HCT116 (cell line): Measurements from ENCODE around the gene FAF2. TPM values are rescaled to one million over a fixed set of nuclear protein-coding genes. Genes with fewer than 3 reads are reported as not detected.
A peak's percentile ranks its signal among the peaks of the same experiment; 100 is the strongest.

Experiments
- ATAC-seq: fragments of 200-7000 bp; cut with Tn5 transposase; 2 replicates; pipeline ENCODE4 v1.9.1; 2020; ENCODE audit warnings: mild to moderate bottlenecking, moderate library complexity
- BruUV-seq: library from RNA; stranded (reverse); fragments of 400-500 nt; replicated peaks from 2 replicates; lab custom pipeline; 2021; lab: Mats Ljungman, UMichigan
- CTCF ChIA-PET: fragments of 300-600 bp; sonication (Branson Sonifier 250); formaldehyde crosslinking; loops from one replicate; lab custom pipeline; 2021; ENCODE audit warnings: antibody characterized with exemption; lab: Charles Lee
- POLR2A ChIA-PET: fragments of 300-600, 350-600 bp; sonication (Branson Sonifier 250); formaldehyde crosslinking; loops from one replicate; lab custom pipeline; 2021; ENCODE audit warnings: antibody characterized with exemption; lab: Charles Lee
- RAD21 ChIA-PET, 2 experiments: fragments of 300-600 bp; sonication (Branson Sonifier 250); formaldehyde crosslinking; loops; one replicate each; lab custom pipeline; 2023; ENCODE audit warnings: low total read pairs in 2 of 2; ENCODE audit not compliant: uncharacterized antibody in 2 of 2, unreplicated experiment in 2 of 2, low non-redundant PET in 1 of 2; lab: Charles Lee
- DNase-seq: peaks from one replicate; pipeline ENCODE4 v3.0.0-alpha.2; 2010; ENCODE audit warnings: low read depth, low spot score
- H2AFZ ChIP-seq: fragments of 200-600 bp; shearing (Covaris generic), sonication (generic); 2 replicates; pipeline ENCODE4 v1.6.1; 2017; ENCODE audit warnings: low read depth, mixed run types, mixed read lengths, antibody characterized with exemption, low read length; ENCODE audit not compliant: poor library complexity, severe bottlenecking
- H3K27ac ChIP-seq: 2 replicates; pipeline ENCODE4 v1.5.1; 2012; ENCODE audit warnings: low read depth, low read length
- H3K27me3 ChIP-seq: fragments of 200-600 bp; sonication (generic); 2 replicates; pipeline ENCODE4 v1.6.1; 2016; ENCODE audit warnings: mixed run types, low read length, mixed read lengths; ENCODE audit not compliant: insufficient read depth
- H3K36me3 ChIP-seq, 2 experiments: fragments of 200-500 bp in 1 of 2; fragments of 200-600 bp in 1 of 2; sonication (Bioruptor generic) in 1 of 2; sonication (generic) in 1 of 2; 2 replicates each; pipeline versions ENCODE4 v1.5.1 to v1.6.1; 2014 to 2016; ENCODE audit warnings: low read length in 2 of 2, inconsistent platforms in 1 of 2, mixed read lengths in 1 of 2, mixed run types in 1 of 2; ENCODE audit not compliant: insufficient read depth in 2 of 2, control insufficient read depth in 1 of 2
- H3K4me1 ChIP-seq, 2 experiments: fragments of 200-600 bp in 1 of 2; sonication (generic) in 1 of 2; 2 replicates each; pipeline versions ENCODE4 v1.5.1 to v1.6.1; 2012 to 2017; ENCODE audit warnings: low read length in 2 of 2, inconsistent platforms in 1 of 2, mild to moderate bottlenecking in 1 of 2, mixed read lengths in 1 of 2, mixed run types in 1 of 2, moderate library complexity in 1 of 2; ENCODE audit not compliant: insufficient read depth in 2 of 2, control insufficient read depth in 1 of 2
- H3K4me2 ChIP-seq: fragments of 200-600 bp; sonication (generic); 2 replicates; pipeline ENCODE4 v1.6.1; 2017; ENCODE audit warnings: mixed run types, low read length, mixed read lengths
- H3K4me3 ChIP-seq, 2 experiments: fragments of 200-600 bp in 1 of 2; sonication (generic) in 1 of 2; replicated peaks in 1 of 2; 2 replicates each; pipeline ENCODE4 v1.5.1; 2011 to 2016; ENCODE audit warnings: low read length in 2 of 2, control low read depth in 1 of 2, low read depth in 1 of 2, mild to moderate bottlenecking in 1 of 2, mixed read lengths in 1 of 2, mixed run types in 1 of 2
- H3K79me2 ChIP-seq: fragments of 200-600 bp; sonication (generic); 2 replicates; pipeline ENCODE4 v1.6.1; 2017; ENCODE audit warnings: mild to moderate bottlenecking, mixed run types, low read length, moderate library complexity, mixed read lengths; ENCODE audit not compliant: insufficient read depth
- H3K9ac ChIP-seq: fragments of 200-600 bp; sonication (generic); 2 replicates; pipeline ENCODE4 v1.6.1; 2016; ENCODE audit warnings: low read length, mixed read lengths
- H3K9me2 ChIP-seq: fragments of 200-600 bp; sonication (generic), shearing (Covaris generic); 2 replicates; pipeline ENCODE4 v1.6.1; 2017; ENCODE audit warnings: mixed run types, mild to moderate bottlenecking, moderate library complexity; ENCODE audit not compliant: insufficient read depth
- H3K9me3 ChIP-seq, 2 experiments: fragments of 200-500 bp in 1 of 2; fragments of 200-600 bp in 1 of 2; sonication (Bioruptor generic) in 1 of 2; sonication (generic) in 1 of 2; 2 replicates each; pipeline ENCODE4 v1.6.1; 2014 to 2017; ENCODE audit warnings: low read length in 2 of 2, mixed read lengths in 2 of 2, inconsistent platforms in 1 of 2, low read depth in 1 of 2, mild to moderate bottlenecking in 1 of 2, mixed run types in 1 of 2, moderate library complexity in 1 of 2; ENCODE audit not compliant: control insufficient read depth in 1 of 2, insufficient read depth in 1 of 2
- H4K20me1 ChIP-seq: fragments of 200-600 bp; sonication (generic), shearing (Covaris generic); 2 replicates; pipeline ENCODE4 v1.6.1; 2017; ENCODE audit warnings: mixed run types, mild to moderate bottlenecking, moderate library complexity; ENCODE audit not compliant: insufficient read depth
- CTCF ChIP-seq, 3 experiments: fragments of 200-600 bp in 1 of 3; sonication (generic) in 1 of 3; IDR thresholded peaks in 2 of 3; conservative IDR thresholded peaks in 1 of 3; 2 replicates each; pipeline ENCODE4 v1.5.1; 2012 to 2017; ENCODE audit warnings: low read depth in 2 of 3, low read length in 2 of 3, antibody characterized with exemption in 1 of 3, borderline replicate concordance in 1 of 3, control low read depth in 1 of 3, mild to moderate bottlenecking in 1 of 3, mixed read lengths in 1 of 3, mixed run types in 1 of 3, moderate library complexity in 1 of 3; ENCODE audit not compliant: insufficient read depth in 1 of 3
- RAD21 ChIP-seq: IDR thresholded peaks from 2 replicates; pipeline ENCODE4 v1.6.1; 2012; ENCODE audit warnings: low read depth, mild to moderate bottlenecking
- TCF7L2 ChIP-seq: IDR thresholded peaks from 2 replicates; pipeline ENCODE4 v1.7.0; 2011; ENCODE audit warnings: borderline replicate concordance, inconsistent platforms; ENCODE audit not compliant: insufficient read depth, insufficient read length; ENCODE audit errors: extremely low read depth
- ZNF274 ChIP-seq: fragments of 200-500 bp; sonication (Bioruptor generic); IDR thresholded peaks from 2 replicates; pipeline ENCODE4 v1.6.1; 2014; ENCODE audit warnings: mild to moderate bottlenecking, low read depth, low read length, inconsistent platforms
- intact Hi-C: fragments of 100-400 bp; cut with micrococcal nuclease; formaldehyde crosslinking; loops from 2 replicates; pipeline ENCODE4 v1.10.0; 2022
- total RNA-seq: library from RNA; stranded (reverse); gene quantifications from one replicate; pipeline ENCODE4 v1.2.1, GENCODE V29; 2021; ENCODE audit not compliant: unreplicated experiment

Gene FAF2
- total RNA-seq, 1 experiment from 2014 or later = 51.9 TPM

GRCh38 chr5:176405656-176406435, 42.3 kb upstream of the FAF2 start:
- RAD21 ChIA-PET = no interaction called here

More at GRCh38 chr5:176405656-176406435, 42.3 kb upstream of the FAF2 start:
- intact Hi-C loops = no loop called here
- no peak for DNase-seq
- ChIA-PET CTCF (no interaction called here), POLR2A (no interaction called here)
- Histone ChIP-seq H3K9me3 (no peaks in the 10 kb centered on the region), H4K20me1 (no peaks in the 10 kb centered on the region), H3K27me3 (no peaks in the 10 kb centered on the region), H3K79me2 (no peaks in the 10 kb centered on the region), H3K4me2 (no peak overlapping the region), H3K27ac (no peak overlapping the region), H3K4me1 (peaks cover 9 to 21% of the 10 kb centered on the region in 2 experiments), H3K9me2 (no peaks in the 10 kb centered on the region), H3K36me3 (peaks cover 0 to 5% of the 10 kb centered on the region in 2 experiments; a peak in 3 of 4 replicates), H3K4me3 (no peak overlapping the region), H2AFZ (no peak overlapping the region), H3K9ac (no peak overlapping the region)
- ATAC-seq = peak; percentile 59
- BruUV-seq = no TSS peak
- TF ChIP-seq RAD21 (peak; percentile 18; the same call in 1 of the 2 replicates), TCF7L2 (no peak), ZNF274 (no peak), CTCF (IDR thresholded peaks at IDR 0.05 in 2 of 3, conservative IDR thresholded peaks at IDR 0.05 in 1 of 3; ENCODE audit: borderline replicate concordance in 1 of 3, insufficient read depth in 1 of 3, low read depth in 2 of 3, low read length in 2 of 3) (peak in 1 of 3 experiments; percentile 25; a peak in 1 of 6 replicates)
